SU-DHL-6 (cell line): ENCODE measurements around the gene RPS6KA2.

Source experiments
- EZH2phosphoT487 ChIP-seq: fragments of 200-600 bp; sonication (generic), shearing (Covaris generic); conservative IDR thresholded peaks from 2 replicates; pipeline ENCODE4 v1.6.1; 2018; ENCODE audit warnings: mild to moderate bottlenecking, antibody characterized with exemption, low read length, moderate library complexity, mixed read lengths
- TF ChIP-seq, protein P1 (sequence below): fragments of 200-600 bp; sonication (generic); IDR thresholded peaks from one replicate; pipeline ENCODE4 v1.5.1; 2017; ENCODE audit warnings: antibody characterized with exemption, mild to moderate bottlenecking, low read length, moderate library complexity; ENCODE audit not compliant: insufficient read depth, poor library complexity, severe bottlenecking

DNA sequence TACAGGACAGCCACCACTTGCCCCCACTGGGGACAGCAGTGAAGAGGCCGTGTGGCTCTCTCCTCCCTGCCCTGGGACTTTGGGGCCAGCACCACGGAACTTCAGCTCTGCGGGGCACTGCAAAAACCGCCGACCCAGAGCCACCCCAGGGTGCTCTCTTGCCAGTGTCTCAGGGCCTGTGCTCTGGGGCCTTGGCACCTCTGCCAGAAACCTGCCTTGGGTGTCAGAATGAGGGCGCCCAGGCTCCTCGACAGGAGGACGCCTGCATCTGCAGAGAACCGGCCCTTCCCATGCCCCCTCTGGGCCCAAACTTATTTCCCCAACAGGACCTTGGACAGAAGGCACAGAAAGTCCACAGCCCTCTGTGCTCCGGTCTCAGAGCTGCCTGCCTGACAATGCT is 167.1 kb downstream of the RPS6KA2 start:
- TF ChIP-seq, protein P1, sequence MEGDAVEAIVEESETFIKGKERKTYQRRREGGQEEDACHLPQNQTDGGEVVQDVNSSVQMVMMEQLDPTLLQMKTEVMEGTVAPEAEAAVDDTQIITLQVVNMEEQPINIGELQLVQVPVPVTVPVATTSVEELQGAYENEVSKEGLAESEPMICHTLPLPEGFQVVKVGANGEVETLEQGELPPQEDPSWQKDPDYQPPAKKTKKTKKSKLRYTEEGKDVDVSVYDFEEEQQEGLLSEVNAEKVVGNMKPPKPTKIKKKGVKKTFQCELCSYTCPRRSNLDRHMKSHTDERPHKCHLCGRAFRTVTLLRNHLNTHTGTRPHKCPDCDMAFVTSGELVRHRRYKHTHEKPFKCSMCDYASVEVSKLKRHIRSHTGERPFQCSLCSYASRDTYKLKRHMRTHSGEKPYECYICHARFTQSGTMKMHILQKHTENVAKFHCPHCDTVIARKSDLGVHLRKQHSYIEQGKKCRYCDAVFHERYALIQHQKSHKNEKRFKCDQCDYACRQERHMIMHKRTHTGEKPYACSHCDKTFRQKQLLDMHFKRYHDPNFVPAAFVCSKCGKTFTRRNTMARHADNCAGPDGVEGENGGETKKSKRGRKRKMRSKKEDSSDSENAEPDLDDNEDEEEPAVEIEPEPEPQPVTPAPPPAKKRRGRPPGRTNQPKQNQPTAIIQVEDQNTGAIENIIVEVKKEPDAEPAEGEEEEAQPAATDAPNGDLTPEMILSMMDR = no peak
- no peak for TF ChIP-seq EZH2phosphoT487
